HL-60/S4 treated with phorbol 12-myristate 13-acetate at 8.2 ng/mL for 4 days and 3 days (cell line): ENCODE results near the gene ZRANB2.

ENCODE experiments used
- in situ Hi-C: fragments of 300-500 bp; cut with MboI; formaldehyde crosslinking; loops from 2 replicates; pipeline ENCODE4 v1.15.0; 2022; ENCODE audit warnings: low sequenced_read_pairs

ZRANB2 gene

GRCh38 chr1:71071720-71072119 is 9.1 kb downstream of the ZRANB2 start:
- in situ Hi-C loops: no loop called here

- in situ Hi-C loops: no loop called here
Observed at GRCh38 chr1:71068325-71069240, 12.3 kb downstream of the ZRANB2 start.

- in situ Hi-C loops: no loop called here
Observed at GRCh38 chr1:71054791-71055190, 26.0 kb downstream of the ZRANB2 start.

- in situ Hi-C loops: no loop called here
Observed at GRCh38 chr1:71054281-71054731, 26.5 kb downstream of the ZRANB2 start.

- in situ Hi-C loops: no loop called here
Observed at GRCh38 chr1:71053758-71054157, 27.1 kb downstream of the ZRANB2 start.

GRCh38 chr1:71053146-71053545 is 27.7 kb downstream of the ZRANB2 start:
- in situ Hi-C loops: no loop called here

GRCh38 chr1:71049951-71050598 is 30.8 kb downstream of the ZRANB2 start:
- in situ Hi-C loops: no loop called here

GRCh38 chr1:71047635-71048607 is 32.9 kb downstream of the ZRANB2 start, which contains the start of gene PTGER3:
TSS of gene PTGER3 (minus strand) at chr1:71047816. CDS start at chr1:71047577, 239 bp downstream.
- in situ Hi-C loops: no loop called here

GRCh38 chr1:71046891-71047634 is 33.8 kb downstream of the ZRANB2 start:
- in situ Hi-C loops: no loop called here

GRCh38 chr1:71045463-71046028 is 35.3 kb downstream of the ZRANB2 start:
- in situ Hi-C loops: no loop called here

- in situ Hi-C loops: no loop called here
Observed at GRCh38 chr1:71044833-71045232, 36.0 kb downstream of the ZRANB2 start.

- in situ Hi-C loops: no loop called here
Observed at GRCh38 chr1:71043065-71043464, 37.8 kb downstream of the ZRANB2 start.

GRCh38 chr1:71041806-71042205 is 39.0 kb downstream of the ZRANB2 start:
- in situ Hi-C loops: no loop called here

- in situ Hi-C loops: no loop called here
Observed at GRCh38 chr1:71039661-71040262, 41.1 kb downstream of the ZRANB2 start.

GRCh38 chr1:71038942-71039341 is 41.9 kb downstream of the ZRANB2 start:
- in situ Hi-C loops: no loop called here

- in situ Hi-C loops: no loop called here
Observed at GRCh38 chr1:71037829-71038620, 42.8 kb downstream of the ZRANB2 start.

GRCh38 chr1:71037066-71037465 is 43.8 kb downstream of the ZRANB2 start:
- in situ Hi-C loops: no loop called here

- in situ Hi-C loops: no loop called here
Observed at GRCh38 chr1:71033136-71033535, 47.7 kb downstream of the ZRANB2 start.

- in situ Hi-C loops: no loop called here
Observed at GRCh38 chr1:71031426-71031825, 49.4 kb downstream of the ZRANB2 start.
